NCI-H146 treated with DMSO at 0.1 percent for 48 hours (cell line): Measurements from ENCODE around the gene PLXDC2.
A peak's percentile ranks its signal among the peaks of the same experiment; 100 is the strongest.
"Not testable (repeated sequence)": the region's sequence is repeated elsewhere in the genome, so short reads cannot be mapped to it uniquely, and the experiment has no call there.

Source experiments
- DNase-seq: peaks from one replicate; lab custom pipeline; 2025; ENCODE audit not compliant: unreplicated experiment; lab: John Stamatoyannopoulos, UW

PLXDC2 gene

GRCh38 chr10:20029523-20029922 is 213.3 kb downstream of the PLXDC2 start:
- DNase-seq, result no peak

DNA sequence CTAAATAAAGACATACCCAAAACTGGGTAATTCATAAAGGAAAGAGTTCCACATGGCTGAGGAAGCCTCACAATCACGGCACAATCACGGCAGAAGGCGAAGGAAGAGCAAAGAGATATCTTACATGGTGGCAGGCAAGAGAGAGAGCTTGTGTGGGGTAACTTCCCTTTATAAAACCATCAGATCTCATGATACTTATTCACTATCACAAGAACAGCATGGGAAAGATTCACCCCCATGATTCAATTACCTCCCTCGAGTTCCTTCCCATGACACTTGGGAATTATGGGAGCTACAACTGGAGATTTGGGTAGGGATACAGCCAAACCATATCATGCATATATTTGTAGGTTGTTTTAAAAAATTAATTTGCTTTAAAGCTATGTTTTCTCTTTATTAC is 217.2 kb downstream of the PLXDC2 start:
- DNase-seq, result no peak

GRCh38 chr10:20034732-20035131 is 218.5 kb downstream of the PLXDC2 start:
- DNase-seq, result no peak

GRCh38 chr10:20040012-20040411 is 223.8 kb downstream of the PLXDC2 start:
- DNase-seq, result no peak

GRCh38 chr10:20041931-20042330 is 225.7 kb downstream of the PLXDC2 start:
- no peak for DNase-seq

DNA sequence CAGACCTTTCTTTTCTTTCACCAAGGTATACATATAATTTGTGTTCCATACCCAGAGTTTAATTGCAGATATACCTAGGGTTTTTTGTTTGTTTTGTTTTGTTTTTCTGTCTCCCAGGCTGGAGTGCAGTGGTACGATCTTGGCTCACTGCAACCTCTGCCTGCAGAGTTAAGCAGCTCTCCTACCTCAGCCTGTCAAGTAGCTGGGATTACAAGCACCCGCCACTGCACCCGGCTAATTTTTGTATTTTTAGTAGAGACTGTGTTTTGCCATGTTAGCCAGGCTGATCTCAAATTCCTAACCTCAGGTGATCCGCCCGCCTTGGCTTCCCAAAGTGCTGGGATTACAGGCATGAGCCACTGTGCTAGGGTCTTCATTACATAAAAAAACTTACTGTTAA is 228.9 kb downstream of the PLXDC2 start:
- not testable (repeated sequence) for DNase-seq

DNA sequence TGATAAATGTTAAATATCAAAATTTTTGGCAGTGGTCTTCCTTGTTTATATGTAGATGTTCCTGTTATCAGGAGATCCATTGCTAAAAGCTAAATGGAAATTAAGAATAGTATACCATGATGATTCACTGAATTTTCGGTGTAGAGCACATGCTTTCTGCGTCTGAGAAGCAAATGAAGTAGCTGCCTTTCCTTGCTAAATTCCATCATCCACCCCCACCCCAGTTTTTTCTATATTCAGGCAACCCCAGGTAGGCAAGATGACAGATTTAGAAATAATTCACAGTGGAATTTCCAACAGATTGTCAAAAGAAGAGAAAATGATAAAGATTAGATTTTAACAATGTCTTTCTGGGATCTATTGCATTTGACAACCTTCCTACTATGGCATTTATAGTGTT is 231.9 kb downstream of the PLXDC2 start:
- no peak for DNase-seq

- DNase-seq, result peak; percentile 72
Measured at GRCh38 chr10:20058135-20058534, 241.9 kb downstream of the PLXDC2 start.

- DNase-seq, result no peak
Measured at GRCh38 chr10:20059084-20059835, 243.0 kb downstream of the PLXDC2 start.

DNA sequence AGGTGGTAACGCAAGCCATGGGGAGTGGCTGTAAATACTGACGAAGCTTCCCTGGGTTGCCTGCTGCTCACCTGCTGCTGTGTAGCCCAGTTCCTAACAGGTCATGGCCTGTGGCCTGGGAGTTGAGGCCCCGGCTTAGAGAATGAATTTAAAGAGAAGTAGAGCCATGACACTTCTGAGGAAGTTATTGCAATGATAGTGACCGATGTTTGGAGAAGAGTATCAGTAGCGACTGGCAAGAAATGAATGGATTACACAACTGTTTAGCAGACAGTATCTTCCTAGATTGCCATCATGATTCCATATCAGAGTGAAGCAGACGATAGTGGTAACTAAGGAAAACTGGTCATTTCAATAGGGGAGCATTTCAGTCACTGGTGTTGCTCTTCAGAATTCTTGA is 249.6 kb downstream of the PLXDC2 start:
- no peak for DNase-seq

DNA sequence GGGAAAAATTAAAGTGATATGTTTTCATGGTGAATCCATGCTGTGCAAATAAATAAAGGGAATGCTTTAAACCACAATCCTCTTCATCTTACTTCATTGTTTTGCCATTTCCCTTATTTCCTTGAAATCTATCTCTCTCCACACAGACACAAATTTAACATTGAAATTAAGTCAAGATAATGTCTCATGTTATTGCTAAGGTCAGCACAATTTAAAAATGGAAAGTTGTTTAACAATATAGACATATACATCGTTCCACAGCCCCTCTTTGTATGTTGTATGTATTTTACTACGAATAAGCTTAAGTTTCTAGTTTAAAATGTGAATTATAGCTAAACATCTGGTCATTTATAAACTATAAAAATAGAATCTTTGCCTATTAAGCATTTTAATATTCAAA is 256.9 kb downstream of the PLXDC2 start:
- no peak for DNase-seq

- DNase-seq, result no peak
Measured at GRCh38 chr10:20075713-20076112, 259.5 kb downstream of the PLXDC2 start.

DNA sequence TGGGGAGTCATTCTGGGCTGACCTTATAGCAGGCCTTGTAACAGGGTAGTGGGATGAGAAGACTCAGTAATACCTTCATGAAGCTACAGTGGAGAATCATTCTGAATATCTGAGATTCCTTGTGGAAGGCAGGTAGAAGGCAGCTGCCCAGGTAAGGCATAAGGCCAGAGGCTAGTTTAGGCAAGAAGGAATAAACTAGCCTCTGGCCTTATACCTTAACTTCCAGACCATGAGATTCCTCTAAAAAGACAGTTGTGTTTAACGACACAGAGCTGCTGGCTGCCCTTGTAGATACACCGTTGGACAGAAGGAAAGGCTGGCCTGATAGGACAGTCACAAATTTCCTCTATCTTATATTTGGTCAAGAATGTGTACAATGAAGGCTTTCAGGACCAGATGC is 268.2 kb downstream of the PLXDC2 start:
- DNase-seq, result no peak

GRCh38 chr10:20085115-20085514 is 268.9 kb downstream of the PLXDC2 start:
- DNase-seq, result no peak

DNA sequence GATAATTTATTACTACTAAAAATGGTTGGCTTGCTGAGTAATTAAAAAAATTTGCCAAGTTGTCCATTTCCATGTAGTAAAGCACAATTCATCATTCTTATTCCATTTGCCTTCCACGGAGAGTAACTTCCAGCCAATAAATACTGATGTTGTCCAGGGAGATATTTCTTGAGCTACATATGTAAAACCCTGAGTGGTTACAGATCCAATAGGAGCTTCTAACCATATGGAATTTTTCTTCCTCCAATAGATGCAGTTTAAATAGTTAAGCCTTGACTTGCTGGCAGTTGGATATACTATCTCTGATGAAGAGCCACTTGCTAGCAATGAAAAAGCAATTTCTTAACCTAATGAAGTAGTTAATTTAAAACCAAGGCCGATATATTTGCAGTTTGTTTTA is 271.1 kb downstream of the PLXDC2 start:
- no peak for DNase-seq

- no peak for DNase-seq
Measured at GRCh38 chr10:20088061-20088701, 271.9 kb downstream of the PLXDC2 start.

DNA sequence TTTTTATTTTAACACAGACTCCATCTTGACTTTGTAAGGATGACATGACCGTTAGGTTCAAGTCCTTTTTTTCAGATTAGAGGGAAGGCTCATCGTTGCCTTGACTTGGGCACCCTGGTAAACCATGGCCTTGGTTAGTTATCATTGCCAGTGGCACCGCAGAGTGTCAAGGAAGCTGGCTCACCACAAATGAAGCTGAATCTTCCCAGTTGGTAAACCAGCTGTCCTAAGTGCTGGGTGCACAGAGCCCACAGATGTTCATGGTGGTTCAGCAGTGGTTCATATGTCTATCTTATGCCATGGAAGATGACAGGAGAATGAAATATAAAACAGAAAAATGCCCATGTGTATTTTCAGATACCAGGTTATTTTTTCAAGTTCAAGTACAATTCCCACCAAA is 273.6 kb downstream of the PLXDC2 start:
- no peak for DNase-seq

DNA sequence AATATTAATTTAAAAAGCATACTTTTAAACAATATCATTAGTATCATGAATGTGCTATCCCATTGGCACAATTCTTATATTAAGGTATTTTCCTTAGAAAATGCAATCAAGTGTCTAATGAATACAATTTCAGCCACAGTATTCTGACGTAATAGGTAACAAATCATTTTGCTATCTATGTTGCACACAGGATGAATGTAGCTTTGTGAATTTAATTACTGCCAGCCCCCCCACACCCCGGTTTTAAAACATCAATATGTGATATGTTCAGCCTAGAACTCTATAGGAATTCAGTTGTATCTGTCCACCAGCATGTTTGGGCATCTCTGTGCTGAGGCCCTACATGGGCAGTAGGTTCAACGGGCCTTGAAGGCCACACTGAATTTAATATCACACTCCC is 274.6 kb downstream of the PLXDC2 start:
- DNase-seq, result no peak

GRCh38 chr10:20091698-20092097 is 275.5 kb downstream of the PLXDC2 start:
- no peak for DNase-seq

- no peak for DNase-seq
Measured at GRCh38 chr10:20093600-20093999, 277.4 kb downstream of the PLXDC2 start.

GRCh38 chr10:20094226-20094976 is 278.2 kb downstream of the PLXDC2 start:
- DNase-seq, result no peak

DNA sequence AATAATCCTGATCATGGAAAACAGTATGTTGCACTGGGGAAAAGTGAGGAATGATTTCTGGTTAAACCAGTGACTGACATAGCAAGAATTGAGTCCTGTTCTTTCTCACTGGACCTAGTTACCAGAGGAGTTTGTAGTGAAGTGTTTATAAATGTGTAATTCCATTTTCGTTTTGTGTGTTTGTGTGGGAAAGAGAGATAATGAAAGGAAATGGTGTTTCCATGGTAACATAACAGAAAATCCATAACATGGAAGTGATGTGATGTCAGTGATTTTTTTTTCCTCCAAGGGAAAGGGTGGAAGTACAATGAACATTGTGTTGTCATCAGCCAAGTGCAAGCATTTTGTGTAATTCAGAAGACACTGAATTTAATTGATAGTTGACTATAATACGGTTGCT is 283.9 kb downstream of the PLXDC2 start:
- DNase-seq, result peak; percentile 24
